HepG2 (cell line): ENCODE measurements around the gene AKAP8L. TPM values are rescaled to one million over a fixed set of nuclear protein-coding genes. Genes with fewer than 3 reads are reported as not detected.
A peak's percentile ranks its signal among the peaks of the same experiment; 100 is the strongest.

Experiments
- ATAC-seq: fragments of 200-7000 bp; cut with Tn5 transposase; 3 replicates; pipeline ENCODE4 v1.9.1; 2020; ENCODE audit warnings: mild to moderate bottlenecking, moderate library complexity
- BruUV-seq: library from RNA; stranded (reverse); fragments of 400-500 nt; replicated peaks from 2 replicates; lab custom pipeline; 2021; lab: Mats Ljungman, UMichigan
- CTCF ChIA-PET: fragments of 300-600 bp; formaldehyde crosslinking; extraction: SDS; loops from one replicate; lab custom pipeline; 2021; ENCODE audit warnings: low total read pairs, inconsistent platforms, low intra/inter-chr PET ratio; lab: Yijun Ruan, JAX
- POLR2A ChIA-PET: fragments of 350-600 bp; sonication (Branson Sonifier 250); formaldehyde crosslinking; loops from one replicate; lab custom pipeline; 2020; ENCODE audit warnings: antibody characterized with exemption, inconsistent platforms; lab: Yijun Ruan, JAX
- DNase-seq: peaks from one replicate; pipeline ENCODE4 v3.0.0-alpha.2; 2015; ENCODE audit warnings: low spot score
- FAIRE-seq: peaks from 3 replicates; lab custom pipeline; 2011; peaks lifted over from hg19 to GRCh38; lab: Jason Lieb, UNC
- H2AFZ ChIP-seq: one replicate; pipeline ENCODE4 v1.6.1; 2011; ENCODE audit warnings: low read length, inconsistent platforms
- H3K27ac ChIP-seq: fragments of 300-600 bp; 3 replicates; pipeline ENCODE4 v1.8.0; 2011; ENCODE audit warnings: mixed run types, mild to moderate bottlenecking, mixed read lengths, low read length, inconsistent platforms; ENCODE audit not compliant: insufficient read depth; ENCODE audit errors: extremely low read length
- H3K27me3 ChIP-seq, 2 experiments: fragments of 200-600 bp in 1 of 2; 2 replicates in 1 of 2; 3 replicates in 1 of 2; pipeline versions ENCODE4 v1.6.0 to v1.8.0; 2011; ENCODE audit warnings: low read length in 2 of 2, mild to moderate bottlenecking in 2 of 2, moderate library complexity in 2 of 2, inconsistent platforms in 1 of 2; ENCODE audit not compliant: insufficient read depth in 2 of 2, control insufficient read depth in 1 of 2
- H3K36me3 ChIP-seq, 2 experiments: fragments of 200-600 bp in 1 of 2; replicated peaks in 1 of 2; 2 replicates in 1 of 2; 3 replicates in 1 of 2; pipeline versions ENCODE4 v1.5.1 to v1.8.0; 2011; ENCODE audit warnings: low read length in 2 of 2, inconsistent platforms in 1 of 2; ENCODE audit not compliant: insufficient read depth in 2 of 2, control insufficient read depth in 1 of 2
- H3K4me1 ChIP-seq: 2 replicates; pipeline ENCODE4 v1.5.1; 2012; ENCODE audit warnings: low read length, inconsistent platforms; ENCODE audit not compliant: insufficient read depth
- H3K4me2 ChIP-seq: 2 replicates; pipeline ENCODE4 v1.6.0; 2011; ENCODE audit warnings: low read depth, low read length, inconsistent platforms
- H3K4me3 ChIP-seq, 3 experiments: fragments of 200-600 bp in 1 of 3; sonication (generic), shearing (Covaris generic) in 1 of 3; replicated peaks in 1 of 3; 2 replicates each; pipeline ENCODE4 v1.5.1; 2011 to 2016; ENCODE audit warnings: low read length in 3 of 3, inconsistent platforms in 2 of 3, low read depth in 2 of 3, mild to moderate bottlenecking in 2 of 3, control low read depth in 1 of 3, mixed read lengths in 1 of 3; ENCODE audit not compliant: insufficient read depth in 1 of 3
- H3K79me2 ChIP-seq: one replicate; pipeline ENCODE4 v1.6.1; 2011; ENCODE audit warnings: low read length, inconsistent platforms; ENCODE audit not compliant: insufficient read depth
- H3K9ac ChIP-seq: 2 replicates; pipeline ENCODE4 v1.6.0; 2011; ENCODE audit warnings: mild to moderate bottlenecking, low read depth, low read length, inconsistent platforms; ENCODE audit not compliant: insufficient read depth
- H3K9me3 ChIP-seq: 2 replicates; pipeline ENCODE4 v1.5.1; 2012; ENCODE audit warnings: mild to moderate bottlenecking, low read length
- H4K20me1 ChIP-seq: 2 replicates; pipeline ENCODE4 v1.6.0; 2011; ENCODE audit warnings: inconsistent platforms, mild to moderate bottlenecking, low read length, moderate library complexity; ENCODE audit not compliant: insufficient read depth
- CSRNP2 ChIP-seq: sonication (generic); formaldehyde crosslinking; conservative IDR thresholded peaks from 2 replicates; pipeline ENCODE4 v1.8.0; 2022; ENCODE audit warnings: low read depth, missing genetic modification reagents
- FOXP1 ChIP-seq, 2 experiments: fragments of 450-650 bp in 1 of 2; IDR thresholded peaks; 2 replicates each; pipeline ENCODE4 v1.6.1; 2017 to 2018; ENCODE audit warnings: antibody characterized with exemption in 1 of 2
- GPBP1L1 ChIP-seq: sonication (generic); formaldehyde crosslinking; IDR thresholded peaks from 2 replicates; pipeline ENCODE4 v1.5.0; 2020; ENCODE audit warnings: mild to moderate bottlenecking, missing genetic modification reagents
- IKZF1 ChIP-seq: fragments of 450-650 bp; IDR thresholded peaks from 2 replicates; pipeline ENCODE4 v1.7.1; 2016
- KAT7 ChIP-seq: IDR thresholded peaks from 2 replicates; pipeline ENCODE4 v1.6.1; 2018; ENCODE audit warnings: borderline replicate concordance, missing compliant biosample characterization
- KLF12 ChIP-seq: sonication (generic); formaldehyde crosslinking; IDR thresholded peaks from 2 replicates; pipeline ENCODE4 v1.4.0; 2020; ENCODE audit warnings: missing genetic modification reagents, borderline replicate concordance
- KMT2A ChIP-seq: sonication (generic); formaldehyde crosslinking; IDR thresholded peaks from 2 replicates; pipeline ENCODE4 v1.4.0; 2020; ENCODE audit warnings: missing genetic modification reagents
- NFE2L2 ChIP-seq: fragments of 150-350 bp; IDR thresholded peaks from 2 replicates; pipeline ENCODE4 v1.6.1; 2014; ENCODE audit warnings: low read length
- NKX3-1 ChIP-seq: sonication (generic); formaldehyde crosslinking; IDR thresholded peaks from 2 replicates; pipeline ENCODE4 v1.5.0; 2020; ENCODE audit warnings: missing genetic modification reagents
- NONO ChIP-seq, 2 experiments: fragments of 450-650 bp in 1 of 2; sonication (generic) in 1 of 2; formaldehyde crosslinking in 1 of 2; IDR thresholded peaks in 1 of 2; conservative IDR thresholded peaks in 1 of 2; 2 replicates each; pipeline versions ENCODE4 v1.6.1 to v1.8.0; 2017 to 2022; ENCODE audit warnings: mild to moderate bottlenecking in 1 of 2, missing genetic modification reagents in 1 of 2, moderate library complexity in 1 of 2
- PHF8 ChIP-seq: sonication (generic); formaldehyde crosslinking; IDR thresholded peaks from 2 replicates; pipeline ENCODE4 v1.5.0; 2020; ENCODE audit warnings: missing genetic modification reagents
- PRDM15 ChIP-seq: sonication (generic); formaldehyde crosslinking; IDR thresholded peaks from 2 replicates; pipeline ENCODE4 v1.4.0; 2020; ENCODE audit warnings: missing genetic modification reagents
- ZFP90 ChIP-seq: sonication (generic); formaldehyde crosslinking; IDR thresholded peaks from 2 replicates; pipeline ENCODE4 v1.8.0; 2022; ENCODE audit warnings: missing genetic modification reagents, mild to moderate bottlenecking, inconsistent platforms, borderline replicate concordance
- ZNF24 ChIP-seq: fragments of 450-650 bp; IDR thresholded peaks from 2 replicates; pipeline ENCODE4 v1.6.1; 2017; ENCODE audit warnings: antibody characterized with exemption, mild to moderate bottlenecking
- ZNF446 ChIP-seq: sonication (generic); formaldehyde crosslinking; IDR thresholded peaks from 2 replicates; pipeline ENCODE4 v1.5.0; 2020; ENCODE audit warnings: mild to moderate bottlenecking, missing genetic modification reagents
- ZNF7 ChIP-seq: IDR thresholded peaks from 2 replicates; pipeline ENCODE4 v1.6.1; 2016; ENCODE audit warnings: missing biosample characterization, missing genetic modification reagents
- ZNF775 ChIP-seq: sonication (generic); formaldehyde crosslinking; IDR thresholded peaks from 2 replicates; pipeline ENCODE4 v1.4.0; 2020; ENCODE audit warnings: missing genetic modification reagents, mild to moderate bottlenecking, moderate library complexity, borderline replicate concordance
- whole genome bisulfite sequencing: methylation state at CpG from one replicate; pipeline ENCODE4 v1.1.6; 2017; ENCODE audit warnings: low lambda C conversion rate; 5-methylcytosine and 5-hydroxymethylcytosine counted together
- in situ Hi-C: cut with HindIII; loops from 2 replicates; pipeline ENCODE4 v1.10.0; 2017; ENCODE audit warnings: low pct_unique_long_range_greater_than_20kb; ENCODE audit not compliant: extremely low pct_ligation_motif_present
- intact Hi-C: fragments of 100-400 bp; cut with micrococcal nuclease; formaldehyde crosslinking; loops from one replicate; pipeline ENCODE4 v1.10.0; 2022; ENCODE audit not compliant: unreplicated experiment
- polyA plus RNA-seq, 8 experiments: library from polyadenylated mRNA; depleted of rRNA in 3 of 8; stranded (reverse) in 7 of 8; unstranded in 1 of 8; fragments of >200 nt; fragmentation: Illumina TruSeq in 4 of 8; extraction: Trizol in 4 of 8; gene quantifications; 2 replicates each; pipeline versions ENCODE4 v1.2.1 to v1.2.3, GENCODE V29; 2011 to 2016; ENCODE audit warnings: low read depth in 4 of 8, missing spikeins in 1 of 8, mixed read lengths in 1 of 8; ENCODE audit not compliant: insufficient read depth in 1 of 8
- total RNA-seq, 5 experiments: library from RNA; depleted of rRNA; stranded (reverse); fragments of >200 nt; fragmentation: Illumina TruSeq; extraction: Trizol; gene quantifications; 2 replicates each; pipeline ENCODE4 v1.2.3, GENCODE V29; 2016; ENCODE audit warnings: low read depth in 1 of 5

The AKAP8L gene
- total and polyA plus RNA-seq, 2 of the 13 experiments (the other 11 are each of a cell fraction or from before 2014, with no cell fraction given): 48.2 to 49.6 TPM

- CTCF ChIA-PET: no interaction called here
- Histone ChIP-seq H3K9ac (no peak overlapping the region), H4K20me1 (no peaks in the 10 kb centered on the region), H2AFZ (no peak overlapping the region), H3K27ac (no peak overlapping the region), H3K79me2 (no peaks in the 10 kb centered on the region), H3K4me1 (peaks cover 30% of the 10 kb centered on the region), H3K9me3 (no peaks in the 10 kb centered on the region), H3K27me3 (no peaks in the 10 kb centered on the region), H3K4me2 (peak overlapping the region; percentile 81), H3K36me3 (no peaks in the 10 kb centered on the region), H3K4me3 (no peak overlapping the region; a peak in 2 of 6 replicates)
- intact Hi-C loops: no loop called here
- FAIRE-seq (no peak), ATAC-seq (no peak), DNase-seq (no peak)
- 66% methylated on average over 5 of the region's 17 CpGs for WGBS
- BruUV-seq: no TSS peak
- in situ Hi-C loops: no loop called here
- POLR2A ChIA-PET: interaction anchor here (0.6 to 1.1 kb wide), 2 partner anchors 29 to 759 kb away, joined by 3 read pairs; no protein-coding TSS in a partner anchor
- TF ChIP-seq GPBP1L1 (CRISPR knock-in tag): no peak
- no peak for TF ChIP-seq PRDM15 (CRISPR knock-in tag)
- no peak for TF ChIP-seq NONO (IDR thresholded peaks at IDR 0.05)
- TF ChIP-seq NONO (CRISPR knock-in tag; conservative IDR thresholded peaks at IDR 0.05): no peak
- TF ChIP-seq ZNF24: no peak
- TF ChIP-seq IKZF1: no peak
- no peak for TF ChIP-seq KMT2A (CRISPR knock-in tag)
- TF ChIP-seq NFE2L2: no peak
- no peak for TF ChIP-seq ZNF446 (CRISPR knock-in tag)
- TF ChIP-seq KAT7 (CRISPR knock-in tag): no peak
- TF ChIP-seq ZNF7 (CRISPR knock-in tag): no peak
- TF ChIP-seq ZFP90 (CRISPR knock-in tag): no peak
- no peak for TF ChIP-seq ZNF775
- no peak for TF ChIP-seq FOXP1 (IDR thresholded peaks at IDR 0.05)
- TF ChIP-seq FOXP1 (CRISPR knock-in tag; IDR thresholded peaks at IDR 0.05): no peak
- no peak for TF ChIP-seq KLF12 (CRISPR knock-in tag)
- no peak for TF ChIP-seq NKX3-1 (CRISPR knock-in tag)
- no peak for TF ChIP-seq PHF8 (CRISPR knock-in tag)
- TF ChIP-seq CSRNP2 (CRISPR knock-in tag): no peak
These were observed 29.4 kb upstream of the AKAP8L start for GRCh38 chr19:15448044-15448777.
